Body of pancreas (tissue), 4 donors: ENCODE measurements around the gene MAGI1. TPM values are rescaled to one million over a fixed set of nuclear protein-coding genes. Genes with fewer than 3 reads are reported as not detected.

ENCODE experiments used
- ATAC-seq: fragments of 150-250 bp; one replicate; pipeline ENCODE4 v1.9.1; 2016
- DNase-seq, 4 donors: peaks; one replicate each; pipeline ENCODE4 v3.0.0-alpha.2; 2019
- H3K27ac ChIP-seq, 4 donors: fragments of 200-600 bp; sonication (generic); 1 replicate in 3 of 4; 2 replicates in 1 of 4; pipeline versions ENCODE4 v1.5.1 to v1.6.1; 2016 to 2019; ENCODE audit warnings: mild to moderate bottlenecking in 1 of 4, mixed read lengths in 1 of 4, moderate library complexity in 1 of 4
- H3K27me3 ChIP-seq, 2 donors: fragments of 200-600 bp; sonication (generic); one replicate each; pipeline ENCODE4 v1.6.0; 2016; ENCODE audit warnings: mild to moderate bottlenecking in 1 of 2
- H3K36me3 ChIP-seq, 2 donors: fragments of 200-600 bp; sonication (generic); replicated peaks in 1 of 2; 2 replicates each; pipeline ENCODE4 v1.5.1; 2016; ENCODE audit warnings: low read depth in 2 of 2; ENCODE audit not compliant: insufficient read depth in 1 of 2
- H3K4me1 ChIP-seq: fragments of 200-600 bp; sonication (generic); one replicate; pipeline ENCODE4 v1.6.0; 2016
- H3K4me3 ChIP-seq, 2 donors: fragments of 200-600 bp; sonication (generic); 1 replicate in 1 of 2; 2 replicates in 1 of 2; pipeline ENCODE4 v1.5.1; 2016 to 2019
- H3K9me3 ChIP-seq, 3 donors: fragments of 200-600 bp; sonication (generic); 1 replicate in 2 of 3; 2 replicates in 1 of 3; pipeline ENCODE4 v1.5.1; 2016
- POLR2A ChIP-seq, 3 donors: fragments of 450-650 bp; IDR thresholded peaks; one replicate each; pipeline ENCODE4 v1.6.1; 2016; ENCODE audit warnings: antibody characterized with exemption in 3 of 3, mild to moderate bottlenecking in 2 of 3
- WGBS, 2 donors: methylation state at CpG; one replicate each; pipeline ENCODE4 v1.1.5; 2017; 5-methylcytosine and 5-hydroxymethylcytosine counted together
- intact Hi-C: fragments of 100-400 bp; cut with DNase I; formaldehyde crosslinking; loops from one replicate; pipeline ENCODE4 v1.15.1; 2023
- total RNA-seq, 2 donors: library from RNA; depleted of rRNA; stranded (reverse); fragments of >200 nt; gene quantifications; one replicate each; pipeline ENCODE4 v1.1.0, GENCODE V29; 2016
- TF ChIP-seq, protein P1 (sequence below), 7 experiments: fragments of 450-650 bp in 4 of 7; fragments of 200-600 bp in 3 of 7; sonication (generic) in 3 of 7; IDR thresholded peaks; one replicate each; pipeline ENCODE4 v1.5.1; 2016 to 2019; ENCODE audit warnings: antibody characterized with exemption in 7 of 7

MAGI1 gene
- total RNA-seq, 2 donors from 2014 or later: 44.2 to 63.6 TPM

DNA sequence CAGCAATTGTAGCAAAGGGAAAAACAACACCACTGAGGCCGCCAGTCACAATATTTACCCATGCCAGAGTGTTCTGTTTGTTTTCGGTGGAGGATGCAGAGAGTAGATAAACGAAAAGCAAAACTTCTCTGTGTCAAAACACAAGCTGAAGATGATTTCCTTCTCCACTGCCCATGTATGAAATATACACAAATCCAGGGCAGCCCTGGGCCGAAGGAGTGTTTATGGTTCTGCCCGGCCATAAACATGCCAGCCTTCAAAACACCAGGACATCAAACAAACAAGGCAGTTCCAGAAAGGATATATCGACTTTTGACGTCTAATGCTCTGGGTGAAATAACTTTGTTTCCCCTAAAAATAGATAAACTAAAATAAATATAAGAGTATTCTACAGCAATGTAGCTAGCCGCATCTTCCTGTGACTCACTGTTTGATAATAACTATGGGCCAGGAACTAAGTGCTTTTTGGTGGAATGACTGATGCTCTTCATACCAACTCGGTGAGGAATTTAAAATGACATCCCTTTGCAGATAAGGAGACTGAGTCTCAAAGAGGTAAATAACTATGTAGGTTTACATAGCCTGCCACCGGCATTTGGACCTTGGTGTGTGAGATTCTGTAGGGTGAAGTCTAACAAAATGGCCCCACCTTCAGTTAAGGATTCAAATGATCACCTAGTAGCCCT lies 82.8 kb downstream of the MAGI1 start:
- intact Hi-C loops: no loop called here
- DNase-seq (no peak), ATAC-seq (no peak)
- no peak for TF ChIP-seq POLR2A (IDR thresholded peaks at IDR 0.05)
- TF ChIP-seq, protein P1, sequence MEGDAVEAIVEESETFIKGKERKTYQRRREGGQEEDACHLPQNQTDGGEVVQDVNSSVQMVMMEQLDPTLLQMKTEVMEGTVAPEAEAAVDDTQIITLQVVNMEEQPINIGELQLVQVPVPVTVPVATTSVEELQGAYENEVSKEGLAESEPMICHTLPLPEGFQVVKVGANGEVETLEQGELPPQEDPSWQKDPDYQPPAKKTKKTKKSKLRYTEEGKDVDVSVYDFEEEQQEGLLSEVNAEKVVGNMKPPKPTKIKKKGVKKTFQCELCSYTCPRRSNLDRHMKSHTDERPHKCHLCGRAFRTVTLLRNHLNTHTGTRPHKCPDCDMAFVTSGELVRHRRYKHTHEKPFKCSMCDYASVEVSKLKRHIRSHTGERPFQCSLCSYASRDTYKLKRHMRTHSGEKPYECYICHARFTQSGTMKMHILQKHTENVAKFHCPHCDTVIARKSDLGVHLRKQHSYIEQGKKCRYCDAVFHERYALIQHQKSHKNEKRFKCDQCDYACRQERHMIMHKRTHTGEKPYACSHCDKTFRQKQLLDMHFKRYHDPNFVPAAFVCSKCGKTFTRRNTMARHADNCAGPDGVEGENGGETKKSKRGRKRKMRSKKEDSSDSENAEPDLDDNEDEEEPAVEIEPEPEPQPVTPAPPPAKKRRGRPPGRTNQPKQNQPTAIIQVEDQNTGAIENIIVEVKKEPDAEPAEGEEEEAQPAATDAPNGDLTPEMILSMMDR (IDR thresholded peaks at IDR 0.05): no peak
- Histone ChIP-seq H3K4me3 (no peak overlapping the region), H3K4me1 (peaks cover 62% of the 10 kb centered on the region), H3K36me3 (no peaks in the 10 kb centered on the region), H3K27ac (peak overlapping the region; percentile 3 to 94 (median 82)), H3K9me3 (peaks cover 0 to 2% (median 0%) of the 10 kb centered on the region in 3 donors), H3K27me3 (no peaks in the 10 kb centered on the region)
- WGBS, 2 donors: 53 to 58% methylated on average over 10 of the region's 10 CpGs

DNA sequence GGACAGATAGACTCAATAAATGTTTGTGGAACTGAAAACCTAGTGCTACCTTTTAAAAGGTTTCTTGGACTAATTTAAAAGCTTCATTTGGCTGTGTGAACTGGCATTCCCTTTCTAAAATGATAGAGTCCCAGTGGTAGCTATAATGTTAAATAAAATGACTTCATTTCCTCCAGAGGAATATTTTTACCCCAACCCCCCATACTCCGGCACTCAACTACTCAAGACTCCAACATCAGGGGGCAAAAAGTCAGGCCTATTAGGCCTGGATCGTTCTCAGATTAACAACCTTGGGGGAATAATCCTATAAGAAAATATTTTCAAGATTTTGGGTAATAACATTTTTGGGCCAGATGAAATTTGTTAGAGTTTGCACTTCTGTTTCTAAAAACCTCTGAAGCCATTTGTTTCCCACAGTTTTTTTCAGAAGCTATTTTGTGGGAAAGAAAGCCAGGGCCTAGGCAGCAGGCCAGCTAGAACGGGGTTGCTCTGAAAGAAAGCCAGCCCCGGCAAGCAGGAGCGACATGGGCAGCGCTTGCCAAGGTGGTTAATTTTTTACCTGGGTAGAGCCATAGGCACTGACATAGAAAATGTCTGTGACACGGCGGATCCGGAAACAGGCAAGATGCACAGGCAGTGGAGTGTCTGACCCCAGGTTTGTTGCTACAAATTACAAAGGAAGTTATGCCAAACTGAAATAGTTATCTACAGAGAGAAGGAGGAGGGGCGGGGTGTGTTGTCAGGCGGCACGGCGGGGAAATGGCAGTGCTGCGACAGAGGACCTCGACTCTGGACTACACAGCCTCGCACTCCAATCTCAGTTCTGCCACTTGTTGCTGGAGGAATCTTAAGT lies 84.6 kb downstream of the MAGI1 start:
- DNase-seq: peak; percentile 90 to 95 (median 94)
- Histone ChIP-seq H3K4me3 (no peak overlapping the region), H3K27ac (peak overlapping the region; percentile 76 to 98 (median 91)), H3K9me3 (peaks cover 0 to 2% (median 0%) of the 10 kb centered on the region in 3 donors), H3K4me1 (peaks cover 65% of the 10 kb centered on the region), H3K36me3 (no peaks in the 10 kb centered on the region), H3K27me3 (no peaks in the 10 kb centered on the region)
- peak; percentile 73 for ATAC-seq
- intact Hi-C loops: no loop called here
- peak in 2 of 3 donors; percentile 55 to 57 for TF ChIP-seq POLR2A (IDR thresholded peaks at IDR 0.05)
- TF ChIP-seq, protein P1 (IDR thresholded peaks at IDR 0.05): no peak
- WGBS, 2 donors: 9 to 16% methylated on average over 16 of the region's 16 CpGs

DNA sequence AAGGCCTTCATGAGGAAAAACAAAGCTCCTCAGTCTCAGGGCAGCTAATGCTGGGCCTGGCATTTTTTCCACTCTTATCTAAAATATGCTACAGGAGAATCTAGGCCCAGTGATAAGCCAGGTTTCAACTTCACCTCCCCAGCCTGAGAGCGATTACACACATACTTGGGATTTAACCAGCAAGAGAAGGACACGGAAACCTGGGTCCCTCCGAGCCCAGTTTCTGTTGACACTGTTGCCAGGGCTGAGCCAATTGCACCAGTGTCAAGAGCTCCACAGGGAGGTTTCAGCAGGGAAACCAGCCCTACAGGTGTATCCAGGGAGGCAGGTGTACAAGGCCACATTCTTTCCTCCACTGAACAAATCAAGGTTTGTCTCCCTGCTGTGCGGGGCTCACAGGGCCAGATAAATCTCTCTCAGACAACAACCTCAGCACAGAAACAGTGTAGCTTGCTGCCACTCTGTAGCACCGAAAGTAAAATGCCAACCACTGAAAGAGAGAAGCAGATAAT lies 85.4 kb downstream of the MAGI1 start:
- H3K4me3 ChIP-seq: no peak overlapping the region
- no peaks in the 10 kb centered on the region for H3K27me3 ChIP-seq
- DNase-seq: peak; percentile 94 to 98 (median 96)
- ATAC-seq: peak; percentile 92
- H3K4me1 ChIP-seq: peaks cover 73% of the 10 kb centered on the region
- TF ChIP-seq, protein P1 (IDR thresholded peaks at IDR 0.05): peak in 3 of 7 experiments; percentile 18 to 30 (median 25)
- TF ChIP-seq POLR2A (IDR thresholded peaks at IDR 0.05): peak in 2 of 3 donors; percentile 73 to 86
- 5 to 23% methylated on average over 5 of the region's 5 CpGs for WGBS, 2 donors
- H3K27ac ChIP-seq: peak overlapping the region; percentile 76 to 98 (median 91)
- intact Hi-C loops: no loop called here
- peaks cover 0 to 2% (median 0%) of the 10 kb centered on the region in 3 donors for H3K9me3 ChIP-seq
- no peaks in the 10 kb centered on the region for H3K36me3 ChIP-seq

DNA sequence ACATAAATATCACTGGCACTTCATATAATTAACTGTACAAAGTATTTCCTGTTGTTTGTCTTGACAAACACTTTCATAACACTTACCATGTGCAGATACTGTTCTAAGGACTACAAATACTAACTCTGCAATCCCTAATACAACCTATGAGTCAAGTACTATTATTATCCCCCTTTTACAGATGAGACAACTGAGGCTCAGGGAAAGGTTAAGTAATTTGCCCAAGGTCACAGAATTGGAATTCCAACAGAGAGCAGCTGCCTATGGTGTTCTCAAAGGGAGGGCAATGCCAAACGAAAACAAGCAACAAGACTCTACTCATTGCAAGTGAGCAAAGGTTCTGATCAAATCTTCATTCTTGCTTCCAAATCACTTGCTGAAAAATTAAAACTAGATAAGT lies 85.9 kb downstream of the MAGI1 start:
- Histone ChIP-seq H3K36me3 (no peaks in the 10 kb centered on the region), H3K27me3 (no peaks in the 10 kb centered on the region), H3K4me1 (peaks cover 78% of the 10 kb centered on the region), H3K27ac (peak overlapping the region; percentile 76 to 98 (median 91)), H3K4me3 (no peak overlapping the region), H3K9me3 (peaks cover 0 to 2% (median 0%) of the 10 kb centered on the region in 3 donors)
- TF ChIP-seq, protein P1 (IDR thresholded peaks at IDR 0.05): no peak
- TF ChIP-seq POLR2A (IDR thresholded peaks at IDR 0.05): no peak
- DNase-seq (no peak), ATAC-seq (peak; percentile 12)
- intact Hi-C loops: no loop called here
- WGBS, 2 donors: 4 to 12% methylated on average over 1 of the region's 1 CpG
